Skeletal muscle satellite cell (primary cell): ENCODE measurements around the gene PLLP.
"Not testable (repeated sequence)": the region's sequence is repeated elsewhere in the genome, so short reads cannot be mapped to it uniquely, and the experiment has no call there.

Experiments
- H3K27me3 ChIP-seq: 2 replicates; pipeline ENCODE4 v1.7.0; 2013; ENCODE audit warnings: low read length; ENCODE audit not compliant: control insufficient read depth, insufficient read depth
- H3K36me3 ChIP-seq: 2 replicates; pipeline ENCODE4 v1.7.0; 2013; ENCODE audit warnings: mild to moderate bottlenecking, control low read depth, low read length; ENCODE audit not compliant: insufficient read depth
- H3K4me1 ChIP-seq: 2 replicates; pipeline ENCODE4 v1.7.0; 2013; ENCODE audit warnings: low read length; ENCODE audit not compliant: control insufficient read depth, insufficient read depth
- H3K4me2 ChIP-seq: 2 replicates; pipeline ENCODE4 v1.7.0; 2013; ENCODE audit warnings: mild to moderate bottlenecking, low read length
- H3K4me3 ChIP-seq: 2 replicates; pipeline ENCODE4 v1.7.0; 2013; ENCODE audit warnings: low read length
- H3K9ac ChIP-seq: 2 replicates; pipeline ENCODE4 v1.7.0; 2013; ENCODE audit warnings: mild to moderate bottlenecking, low read depth, low read length, moderate library complexity
- H3K9me3 ChIP-seq: replicated peaks from 2 replicates; pipeline ENCODE4 v1.7.0; 2013; ENCODE audit warnings: mild to moderate bottlenecking, control low read depth, low read length

Gene PLLP

GRCh38 chr16:57268804-57269800, 15.4 kb downstream of the PLLP start:
- Histone ChIP-seq H3K36me3 (no peaks in the 10 kb centered on the region), H3K4me1 (peaks cover 5% of the 10 kb centered on the region), H3K9ac (no peak overlapping the region)

DNA sequence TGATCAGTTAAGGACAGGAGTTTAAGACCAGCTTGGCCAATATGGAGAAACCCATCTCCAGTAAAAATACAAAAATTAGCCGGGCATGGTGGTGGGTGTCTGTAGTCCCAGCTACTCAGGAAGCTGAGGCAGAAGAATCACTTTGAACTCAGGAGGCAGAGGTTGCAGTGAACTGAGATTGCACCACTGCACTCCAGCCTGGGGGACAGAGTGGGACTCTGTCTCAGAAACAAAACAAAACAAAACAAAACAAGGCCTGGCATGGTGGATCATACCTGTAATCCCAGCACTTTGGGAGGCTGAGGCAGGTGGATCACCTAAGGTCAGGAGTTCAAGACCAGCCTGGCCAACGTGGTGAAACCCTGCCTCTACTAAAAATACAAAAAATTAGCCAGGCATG, 17.1 kb downstream of the PLLP start:
- H3K36me3 ChIP-seq, H3K4me1 ChIP-seq, H3K4me3 ChIP-seq, H3K4me2 ChIP-seq, H3K27me3 ChIP-seq, H3K9me3 ChIP-seq, H3K9ac ChIP-seq: not testable (repeated sequence)

More at GRCh38 chr16:57268804-57269800, 15.4 kb downstream of the PLLP start:
- no peaks in the 10 kb centered on the region for H3K9me3 ChIP-seq
- no peak overlapping the region for H3K4me3 ChIP-seq
- H3K27me3 ChIP-seq: peaks cover 4% of the 10 kb centered on the region
- H3K4me2 ChIP-seq: no peak overlapping the region

GRCh38 chr16:57266531-57267260, 17.8 kb downstream of the PLLP start:
- no peaks in the 10 kb centered on the region for H3K9me3 ChIP-seq
- H3K27me3 ChIP-seq: peaks cover 4% of the 10 kb centered on the region
- H3K4me3 ChIP-seq: no peak overlapping the region
- H3K4me2 ChIP-seq: no peak overlapping the region
- H3K36me3 ChIP-seq: no peaks in the 10 kb centered on the region
- peaks cover 5% of the 10 kb centered on the region for H3K4me1 ChIP-seq
- no peak overlapping the region for H3K9ac ChIP-seq

GRCh38 chr16:57265850-57266530, 18.5 kb downstream of the PLLP start:
- Histone ChIP-seq H3K4me1 (peaks cover 5% of the 10 kb centered on the region), H3K4me2 (peak overlapping the region; percentile 3), H3K9ac (no peak overlapping the region), H3K36me3 (no peaks in the 10 kb centered on the region), H3K27me3 (peaks cover 4% of the 10 kb centered on the region), H3K9me3 (no peaks in the 10 kb centered on the region), H3K4me3 (no peak overlapping the region)

DNA sequence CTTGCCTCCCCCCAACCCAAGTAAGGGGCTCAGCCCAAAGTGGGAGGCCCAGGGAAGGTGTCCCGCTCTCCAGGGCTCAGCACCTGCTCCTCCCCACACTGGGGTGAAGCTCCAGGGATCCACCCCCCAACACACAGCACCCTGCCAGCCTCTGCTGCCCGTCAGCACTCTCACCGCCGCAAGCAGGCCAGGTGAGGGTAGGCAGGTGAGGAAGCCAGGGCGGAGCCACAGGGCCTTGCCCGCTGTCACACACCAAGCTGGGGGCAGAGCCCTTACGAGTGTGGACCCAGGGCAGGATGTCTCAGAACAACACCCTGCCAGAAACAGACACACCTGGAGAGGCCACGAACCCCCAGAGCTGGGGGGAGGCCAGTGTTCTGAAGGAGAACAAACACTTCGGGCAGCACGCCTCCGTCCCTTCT, 19.5 kb downstream of the PLLP start:
- Histone ChIP-seq H3K4me3 (no peak overlapping the region), H3K4me1 (peaks cover 13% of the 10 kb centered on the region), H3K4me2 (no peak overlapping the region), H3K27me3 (peaks cover 4% of the 10 kb centered on the region), H3K9me3 (no peaks in the 10 kb centered on the region), H3K36me3 (no peaks in the 10 kb centered on the region), H3K9ac (no peak overlapping the region)

GRCh38 chr16:57264381-57264780, 20.1 kb downstream of the PLLP start:
- Histone ChIP-seq H3K4me2 (no peak overlapping the region), H3K4me1 (peaks cover 14% of the 10 kb centered on the region), H3K9ac (no peak overlapping the region), H3K9me3 (no peaks in the 10 kb centered on the region), H3K36me3 (no peaks in the 10 kb centered on the region), H3K4me3 (no peak overlapping the region), H3K27me3 (peaks cover 4% of the 10 kb centered on the region)

DNA sequence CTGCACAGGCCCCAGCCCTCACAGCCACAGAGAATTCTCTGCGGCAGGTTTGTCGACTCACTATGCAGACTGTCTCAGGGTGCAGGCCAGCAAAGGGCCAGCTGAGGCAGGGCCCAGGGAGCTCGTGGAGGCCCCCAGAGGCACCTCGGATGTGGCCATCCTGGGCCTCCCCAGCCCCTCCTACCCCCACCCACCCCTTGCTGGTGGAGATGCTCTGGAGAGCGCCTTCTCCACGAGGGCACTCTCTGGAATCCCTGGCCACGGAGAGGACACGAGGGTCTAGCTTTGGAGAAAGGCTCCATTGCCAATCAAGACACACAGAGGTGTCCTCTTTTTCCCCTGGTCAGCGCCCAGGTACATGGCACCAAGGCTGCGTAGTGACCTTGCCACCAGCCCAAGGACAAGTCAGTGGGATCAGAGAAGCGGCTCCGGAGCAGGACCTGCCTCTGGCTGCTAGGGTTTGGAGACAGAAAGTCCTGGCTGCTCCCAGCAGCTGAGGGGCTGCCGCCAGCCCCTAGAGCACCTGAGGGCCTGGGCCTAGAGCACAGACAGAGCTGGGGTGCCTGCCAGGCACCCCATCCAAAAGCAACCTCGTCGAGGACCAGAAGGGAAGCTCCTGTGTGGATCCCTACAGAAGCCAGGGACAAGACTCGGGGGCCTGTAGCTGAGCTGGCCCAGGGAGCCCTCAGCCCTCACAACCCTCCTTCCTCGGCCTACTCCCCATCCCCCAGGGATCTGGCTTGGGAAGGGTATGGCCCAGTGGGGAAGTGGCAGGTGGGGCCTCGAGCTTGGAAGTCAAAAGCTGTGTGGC, 20.7 kb downstream of the PLLP start:
- Histone ChIP-seq H3K27me3 (peaks cover 4% of the 10 kb centered on the region), H3K4me2 (no peak overlapping the region), H3K36me3 (no peaks in the 10 kb centered on the region), H3K4me3 (no peak overlapping the region), H3K9me3 (no peaks in the 10 kb centered on the region), H3K4me1 (peaks cover 14% of the 10 kb centered on the region), H3K9ac (no peak overlapping the region)

GRCh38 chr16:57262841-57263540, 21.5 kb downstream of the PLLP start:
- H3K9ac ChIP-seq: no peak overlapping the region
- H3K4me2 ChIP-seq: no peak overlapping the region
- H3K36me3 ChIP-seq: no peaks in the 10 kb centered on the region
- H3K9me3 ChIP-seq: no peaks in the 10 kb centered on the region
- peaks cover 1% of the 10 kb centered on the region for H3K27me3 ChIP-seq
- H3K4me1 ChIP-seq: peaks cover 14% of the 10 kb centered on the region
- no peak overlapping the region for H3K4me3 ChIP-seq

- Histone ChIP-seq H3K9me3 (no peaks in the 10 kb centered on the region), H3K4me3 (no peak overlapping the region), H3K27me3 (no peaks in the 10 kb centered on the region), H3K4me2 (no peak overlapping the region), H3K9ac (no peak overlapping the region), H3K36me3 (no peaks in the 10 kb centered on the region), H3K4me1 (peaks cover 14% of the 10 kb centered on the region)
Observed at GRCh38 chr16:57261806-57262205, 22.7 kb downstream of the PLLP start.

DNA sequence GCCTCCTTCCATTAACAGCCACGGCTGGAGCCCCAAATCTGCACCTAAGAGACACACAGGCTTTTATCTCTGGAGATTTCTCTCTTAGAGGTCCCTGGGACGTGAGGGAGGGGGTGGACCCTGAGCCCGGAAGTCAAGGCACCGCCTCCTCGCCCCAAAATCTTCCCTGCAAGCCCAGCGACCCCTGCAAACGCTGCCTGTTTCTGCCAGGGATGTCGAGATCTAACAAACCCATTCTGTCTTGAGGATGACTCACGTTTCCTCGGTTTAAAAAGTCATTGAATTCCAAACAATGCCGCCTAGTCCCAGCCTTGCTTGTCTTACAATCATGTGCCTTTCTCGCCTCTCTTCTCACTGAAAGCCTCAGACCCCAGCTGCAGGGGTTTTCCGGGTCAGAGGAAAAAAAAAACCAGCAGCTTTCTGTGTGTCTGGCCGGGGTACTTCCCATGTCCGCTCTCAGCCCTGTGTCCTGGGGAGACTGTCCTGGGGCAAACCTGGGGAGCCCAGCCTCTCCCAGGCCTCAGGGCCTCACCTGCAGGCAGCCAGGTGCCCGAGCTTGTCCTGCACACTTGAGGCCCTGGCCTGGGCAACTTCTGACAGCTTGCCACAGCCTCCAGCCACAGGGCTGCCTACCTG, 24.1 kb downstream of the PLLP start:
- Histone ChIP-seq H3K9me3 (no peaks in the 10 kb centered on the region), H3K4me2 (peak overlapping the region; percentile 72), H3K36me3 (no peaks in the 10 kb centered on the region), H3K27me3 (no peaks in the 10 kb centered on the region), H3K4me3 (no peak overlapping the region), H3K4me1 (peaks cover 9% of the 10 kb centered on the region), H3K9ac (no peak overlapping the region)
